Measurements from ENCODE around the gene SARDH.

DNA sequence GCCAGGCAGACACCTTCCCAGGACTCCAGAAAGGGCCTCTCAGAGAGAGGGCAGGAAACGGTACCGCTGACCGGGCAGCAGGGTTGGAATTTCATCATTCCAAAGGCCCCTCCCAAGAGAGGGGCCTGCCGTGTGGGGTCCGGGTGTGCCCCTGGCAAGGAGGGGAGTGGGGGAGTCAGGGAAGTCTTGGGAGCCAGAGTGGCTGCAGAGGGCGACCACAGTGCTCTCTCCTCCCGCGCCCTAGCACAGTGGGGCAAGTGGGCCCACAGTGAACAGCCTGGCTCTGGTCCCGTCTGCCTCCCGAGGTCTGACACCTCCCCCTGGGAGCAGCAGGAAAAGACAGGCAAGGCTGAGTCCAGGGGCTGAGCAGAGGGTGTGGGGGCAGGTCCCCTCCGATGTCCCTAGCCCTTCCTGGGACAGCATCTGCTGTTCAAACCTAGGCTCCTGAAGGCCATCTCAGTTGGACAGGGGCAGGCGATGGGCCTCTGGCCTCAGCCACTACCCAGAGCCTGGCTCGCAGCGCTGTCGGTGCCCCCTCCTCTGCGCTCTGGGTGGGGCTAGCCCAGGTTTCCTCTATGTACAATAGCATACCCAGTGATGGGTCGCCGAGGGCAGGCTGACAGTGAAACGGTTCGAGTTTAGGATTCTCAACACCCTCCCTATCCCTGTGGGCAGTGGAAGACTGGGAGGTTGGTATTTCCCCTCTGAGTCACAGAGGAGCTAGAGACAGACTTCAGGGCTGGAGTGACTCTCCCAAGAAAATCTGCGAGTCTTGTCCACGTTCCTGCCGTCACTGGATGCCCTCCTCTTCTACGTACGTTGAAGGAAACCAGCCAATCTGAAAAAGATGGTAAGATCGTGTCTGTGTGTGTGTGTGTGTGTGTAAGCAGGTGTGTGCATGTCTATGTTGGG, 25.4 kb upstream of the SARDH start:
- TF ChIP-seq, protein P1, sequence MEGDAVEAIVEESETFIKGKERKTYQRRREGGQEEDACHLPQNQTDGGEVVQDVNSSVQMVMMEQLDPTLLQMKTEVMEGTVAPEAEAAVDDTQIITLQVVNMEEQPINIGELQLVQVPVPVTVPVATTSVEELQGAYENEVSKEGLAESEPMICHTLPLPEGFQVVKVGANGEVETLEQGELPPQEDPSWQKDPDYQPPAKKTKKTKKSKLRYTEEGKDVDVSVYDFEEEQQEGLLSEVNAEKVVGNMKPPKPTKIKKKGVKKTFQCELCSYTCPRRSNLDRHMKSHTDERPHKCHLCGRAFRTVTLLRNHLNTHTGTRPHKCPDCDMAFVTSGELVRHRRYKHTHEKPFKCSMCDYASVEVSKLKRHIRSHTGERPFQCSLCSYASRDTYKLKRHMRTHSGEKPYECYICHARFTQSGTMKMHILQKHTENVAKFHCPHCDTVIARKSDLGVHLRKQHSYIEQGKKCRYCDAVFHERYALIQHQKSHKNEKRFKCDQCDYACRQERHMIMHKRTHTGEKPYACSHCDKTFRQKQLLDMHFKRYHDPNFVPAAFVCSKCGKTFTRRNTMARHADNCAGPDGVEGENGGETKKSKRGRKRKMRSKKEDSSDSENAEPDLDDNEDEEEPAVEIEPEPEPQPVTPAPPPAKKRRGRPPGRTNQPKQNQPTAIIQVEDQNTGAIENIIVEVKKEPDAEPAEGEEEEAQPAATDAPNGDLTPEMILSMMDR (IDR thresholded peaks at IDR 0.05; ENCODE audit: borderline replicate concordance, extremely low read depth, low read length, poor library complexity, severe bottlenecking): no peak
- no peak for TF ChIP-seq EZH2 (IDR thresholded peaks at IDR 0.05; ENCODE audit: borderline replicate concordance, low read depth, low read length, severe bottlenecking)
